ENCODE results near the gene ADARB2.

GRCh38 chr10:1244493-1244892, 492.8 kb downstream of the ADARB2 start:
- TF ChIP-seq CTCF (IDR thresholded peaks at IDR 0.05) (no peak), POLR2A (IDR thresholded peaks at IDR 0.05) (no peak)
